Neuronal stem cell (in vitro differentiated cells): Measurements from ENCODE around the gene PLXNC1.

Experiments
- DNase-seq: peaks from one replicate; pipeline ENCODE4 v3.0.0-alpha.2; 2013; ENCODE audit warnings: low spot score
- H2AFZ ChIP-seq: one replicate; pipeline ENCODE4 v1.6.1; 2013; ENCODE audit warnings: mild to moderate bottlenecking, low read length, inconsistent platforms
- H2AK5ac ChIP-seq: 2 replicates; pipeline ENCODE4 v1.6.1; 2013; ENCODE audit warnings: low read depth, mild to moderate bottlenecking, inconsistent platforms, low read length, moderate library complexity, mixed read lengths
- H2BK120ac ChIP-seq: 2 replicates; pipeline ENCODE4 v1.6.1; 2013; ENCODE audit warnings: low read depth, mild to moderate bottlenecking, inconsistent platforms, low read length, moderate library complexity, mixed read lengths
- H2BK12ac ChIP-seq: one replicate; pipeline ENCODE4 v1.6.1; 2013; ENCODE audit warnings: low read length, inconsistent platforms
- H2BK15ac ChIP-seq: 2 replicates; pipeline ENCODE4 v1.6.1; 2013; ENCODE audit warnings: mild to moderate bottlenecking, low read length, inconsistent platforms, mixed read lengths
- H2BK5ac ChIP-seq: one replicate; pipeline ENCODE4 v1.6.1; 2013; ENCODE audit warnings: inconsistent platforms, mild to moderate bottlenecking, low read length, moderate library complexity
- H3K14ac ChIP-seq: one replicate; pipeline ENCODE4 v1.6.1; 2013; ENCODE audit warnings: low read length, inconsistent platforms
- H3K18ac ChIP-seq: 2 replicates; pipeline ENCODE4 v1.6.1; 2013; ENCODE audit warnings: low read length, inconsistent platforms
- H3K23ac ChIP-seq: 2 replicates; pipeline ENCODE4 v1.6.1; 2013; ENCODE audit warnings: low read depth, mild to moderate bottlenecking, mixed read lengths, low read length, inconsistent platforms; ENCODE audit not compliant: poor library complexity
- H3K27ac ChIP-seq: replicated peaks from 3 replicates; pipeline ENCODE4 v1.5.1; 2013; ENCODE audit warnings: low read length, inconsistent platforms
- H3K27me3 ChIP-seq, 3 experiments: 2 replicates each; pipeline ENCODE4 v1.6.1; 2013; ENCODE audit warnings: low read length in 3 of 3, mild to moderate bottlenecking in 2 of 3, inconsistent platforms in 1 of 3, low read depth in 1 of 3, mixed read lengths in 1 of 3, moderate library complexity in 1 of 3; ENCODE audit not compliant: control insufficient read depth in 3 of 3, insufficient read depth in 3 of 3
- H3K36me3 ChIP-seq, 2 donors: replicated peaks in 1 of 2; 2 replicates each; pipeline ENCODE4 v1.6.1; 2013; ENCODE audit warnings: low read length in 2 of 2; ENCODE audit not compliant: control insufficient read depth in 2 of 2, insufficient read depth in 2 of 2
- H3K4ac ChIP-seq: 2 replicates; pipeline ENCODE4 v1.6.1; 2013; ENCODE audit warnings: inconsistent platforms, mild to moderate bottlenecking, low read length, moderate library complexity
- H3K4me1 ChIP-seq, 2 donors: 1 replicate in 1 of 2; 2 replicates in 1 of 2; pipeline ENCODE4 v1.6.1; 2013; ENCODE audit warnings: low read length in 2 of 2, low read depth in 1 of 2; ENCODE audit not compliant: control insufficient read depth in 2 of 2, insufficient read depth in 1 of 2
- H3K4me2 ChIP-seq: one replicate; pipeline ENCODE4 v1.6.1; 2013; ENCODE audit warnings: mild to moderate bottlenecking, low read length, inconsistent platforms; ENCODE audit not compliant: insufficient read depth, poor library complexity, severe bottlenecking
- H3K4me3 ChIP-seq, 2 donors: 2 replicates each; pipeline ENCODE4 v1.5.1; 2013; ENCODE audit warnings: low read length in 2 of 2, mild to moderate bottlenecking in 2 of 2, inconsistent platforms in 1 of 2, moderate library complexity in 1 of 2
- H3K79me1 ChIP-seq: one replicate; pipeline ENCODE4 v1.6.1; 2013; ENCODE audit warnings: low read depth, mild to moderate bottlenecking, inconsistent platforms, low read length, moderate library complexity
- H3K9ac ChIP-seq: one replicate; pipeline ENCODE4 v1.6.1; 2013; ENCODE audit warnings: mild to moderate bottlenecking, low read depth, low read length, inconsistent platforms; ENCODE audit not compliant: poor library complexity
- H3K9me3 ChIP-seq, 2 donors: replicated peaks in 1 of 2; 2 replicates each; pipeline versions ENCODE3 to v1.6.1; 2013; ENCODE audit warnings: low read length in 2 of 2, mild to moderate bottlenecking in 2 of 2, inconsistent platforms in 1 of 2, low read depth in 1 of 2, mixed read lengths in 1 of 2, moderate library complexity in 1 of 2; ENCODE audit not compliant: control insufficient read depth in 2 of 2, insufficient read depth in 1 of 2
- H4K8ac ChIP-seq: one replicate; pipeline ENCODE4 v1.6.1; 2013; ENCODE audit warnings: low read depth, mild to moderate bottlenecking, inconsistent platforms, low read length, moderate library complexity
- H4K91ac ChIP-seq: one replicate; pipeline ENCODE4 v1.6.1; 2013; ENCODE audit warnings: low read length, low read depth, mild to moderate bottlenecking, inconsistent platforms; ENCODE audit not compliant: poor library complexity
- WGBS, 2 donors: extraction: QIAGEN DNeasy Blood & Tissue Kit; methylation state at CpG; one replicate each; pipeline ENCODE4 v1.1.7; 2013; ENCODE audit warnings: missing lambda C conversion rate in 2 of 2, mixed read lengths in 1 of 2; ENCODE audit not compliant: insufficient read length in 2 of 2, insufficient replicate concordance in 1 of 2; ENCODE audit errors: extremely low coverage in 2 of 2; 5-methylcytosine and 5-hydroxymethylcytosine counted together

Gene PLXNC1

GRCh38 chr12:94141004-94141764 lies 7.2 kb upstream of the PLXNC1 start:
- no peak overlapping the region for H3K4me2 ChIP-seq
- no peak overlapping the region for H3K9ac ChIP-seq
- peak overlapping the region; percentile 32 for H3K14ac ChIP-seq
- no peak overlapping the region for H2BK120ac ChIP-seq
- no peak overlapping the region for H3K4ac ChIP-seq
- H4K8ac ChIP-seq, result no peak overlapping the region
- no peak overlapping the region for H2BK12ac ChIP-seq
- H3K23ac ChIP-seq, result no peak overlapping the region
- no peak overlapping the region for H2BK5ac ChIP-seq
- WGBS, 2 donors, result no CpG with 5 or more reads among the region's 15 CpGs
- no peak overlapping the region for H2BK15ac ChIP-seq
- H3K9me3 ChIP-seq, result no peaks in the 10 kb centered on the region
- no peak overlapping the region for H3K27ac ChIP-seq
- peak overlapping the region; percentile 76 for H2AK5ac ChIP-seq
- no peaks in the 10 kb centered on the region for H3K79me1 ChIP-seq
- no peak overlapping the region for H4K91ac ChIP-seq
- H3K36me3 ChIP-seq, result no peaks in the 10 kb centered on the region
- DNase-seq, result no peak
- H2AFZ ChIP-seq, result no peak overlapping the region
- H3K4me3 ChIP-seq, result no peak overlapping the region
- H3K27me3 ChIP-seq, result peaks cover 0 to 11% (median 0%) of the 10 kb centered on the region in 3 experiments
- H3K18ac ChIP-seq, result peak overlapping the region; percentile 59
- H3K4me1 ChIP-seq, result no peaks in the 10 kb centered on the region

GRCh38 chr12:94141892-94142291 lies 6.5 kb upstream of the PLXNC1 start:
- H3K36me3 ChIP-seq, result no peaks in the 10 kb centered on the region
- no peak overlapping the region for H2BK5ac ChIP-seq
- H2BK12ac ChIP-seq, result no peak overlapping the region
- no peak overlapping the region for H3K27ac ChIP-seq
- H3K23ac ChIP-seq, result no peak overlapping the region
- no peak for DNase-seq
- H4K8ac ChIP-seq, result no peak overlapping the region
- no peaks in the 10 kb centered on the region for H3K9me3 ChIP-seq
- no peak overlapping the region for H3K4me2 ChIP-seq
- H3K9ac ChIP-seq, result no peak overlapping the region
- no peak overlapping the region for H4K91ac ChIP-seq
- no peak overlapping the region for H3K4me3 ChIP-seq
- H3K14ac ChIP-seq, result no peak overlapping the region
- H3K27me3 ChIP-seq, result peaks cover 0 to 11% (median 3%) of the 10 kb centered on the region in 3 experiments
- H2AFZ ChIP-seq, result no peak overlapping the region
- no peak overlapping the region for H2BK120ac ChIP-seq
- no peak overlapping the region for H2BK15ac ChIP-seq
- WGBS, 2 donors, result no CpG with 5 or more reads among the region's 3 CpGs
- H3K4me1 ChIP-seq, result no peaks in the 10 kb centered on the region
- no peak overlapping the region for H3K4ac ChIP-seq
- no peaks in the 10 kb centered on the region for H3K79me1 ChIP-seq
- no peak overlapping the region for H2AK5ac ChIP-seq
- no peak overlapping the region for H3K18ac ChIP-seq

- Histone ChIP-seq H2BK5ac (no peak overlapping the region), H3K23ac (no peak overlapping the region), H3K9me3 (no peaks in the 10 kb centered on the region), H2AK5ac (no peak overlapping the region), H4K91ac (no peak overlapping the region), H3K9ac (no peak overlapping the region), H3K27me3 (peaks cover 0 to 14% (median 12%) of the 10 kb centered on the region in 3 experiments), H3K14ac (no peak overlapping the region), H3K4me3 (no peak overlapping the region), H3K79me1 (no peaks in the 10 kb centered on the region), H3K27ac (no peak overlapping the region), H3K4me1 (no peaks in the 10 kb centered on the region), H3K4ac (no peak overlapping the region), H4K8ac (no peak overlapping the region), H2AFZ (no peak overlapping the region), H3K4me2 (no peak overlapping the region), H2BK15ac (no peak overlapping the region), H2BK12ac (no peak overlapping the region), H3K18ac (no peak overlapping the region), H3K36me3 (no peaks in the 10 kb centered on the region), H2BK120ac (no peak overlapping the region)
- DNase-seq, result no peak
- WGBS, 2 donors, result no CpG with 5 or more reads among the region's 7 CpGs
Observed at GRCh38 chr12:94143438-94143837, 4.9 kb upstream of the PLXNC1 start.

- no peak overlapping the region for H4K8ac ChIP-seq
- H2BK5ac ChIP-seq, result no peak overlapping the region
- no peak overlapping the region for H3K23ac ChIP-seq
- H4K91ac ChIP-seq, result no peak overlapping the region
- no peaks in the 10 kb centered on the region for H3K79me1 ChIP-seq
- no peak overlapping the region for H3K27ac ChIP-seq
- no peak overlapping the region for H2AK5ac ChIP-seq
- no peak overlapping the region for H3K4ac ChIP-seq
- no peak overlapping the region for H3K18ac ChIP-seq
- no peak overlapping the region for H2BK120ac ChIP-seq
- H3K36me3 ChIP-seq, result no peaks in the 10 kb centered on the region
- no peak overlapping the region for H3K4me2 ChIP-seq
- no peak overlapping the region for H3K14ac ChIP-seq
- no peaks in the 10 kb centered on the region for H3K9me3 ChIP-seq
- no peaks in the 10 kb centered on the region for H3K4me1 ChIP-seq
- H2BK15ac ChIP-seq, result no peak overlapping the region
- no peak overlapping the region for H3K4me3 ChIP-seq
- DNase-seq, result no peak
- no peak overlapping the region for H2BK12ac ChIP-seq
- H2AFZ ChIP-seq, result no peak overlapping the region
- no CpG with 5 or more reads among the region's 5 CpGs for WGBS, 2 donors
- no peak overlapping the region for H3K9ac ChIP-seq
- H3K27me3 ChIP-seq, result peaks cover 0 to 12% (median 11%) of the 10 kb centered on the region in 3 experiments
Observed at GRCh38 chr12:94143951-94144350, 4.4 kb upstream of the PLXNC1 start.
